HepG2 (cell line): Measurements from ENCODE around the gene SLC25A11. TPM values are rescaled to one million over a fixed set of nuclear protein-coding genes. Genes with fewer than 3 reads are reported as not detected.

Experiments used
- GATA4 ChIP-seq: sonication (generic); IDR thresholded peaks from 2 replicates; pipeline ENCODE4 v1.6.1; 2016; ENCODE audit warnings: antibody characterized with exemption, low read depth, borderline replicate concordance
- MED8 ChIP-seq: sonication (generic); formaldehyde crosslinking; IDR thresholded peaks from 2 replicates; pipeline ENCODE4 v1.8.1; 2023; ENCODE audit warnings: mild to moderate bottlenecking, missing genetic modification reagents; ENCODE audit not compliant: insufficient replicate concordance
- NAIF1 ChIP-seq: sonication (generic); formaldehyde crosslinking; IDR thresholded peaks from 2 replicates; pipeline ENCODE4 v1.5.0; 2020; ENCODE audit warnings: mild to moderate bottlenecking, missing genetic modification reagents, borderline replicate concordance
- NFYB ChIP-seq: sonication (generic); formaldehyde crosslinking; IDR thresholded peaks from 2 replicates; pipeline ENCODE4 v1.4.0; 2020; ENCODE audit warnings: missing genetic modification reagents
- NONO ChIP-seq, 2 experiments: fragments of 450-650 bp in 1 of 2; sonication (generic) in 1 of 2; formaldehyde crosslinking in 1 of 2; IDR thresholded peaks in 1 of 2; conservative IDR thresholded peaks in 1 of 2; 2 replicates each; pipeline versions ENCODE4 v1.6.1 to v1.8.0; 2017 to 2022; ENCODE audit warnings: mild to moderate bottlenecking in 1 of 2, missing genetic modification reagents in 1 of 2, moderate library complexity in 1 of 2
- PLRG1 ChIP-seq: fragments of 450-650 bp; conservative IDR thresholded peaks from 2 replicates; pipeline ENCODE4 v1.6.1; 2016
- REL ChIP-seq: sonication (generic); formaldehyde crosslinking; conservative IDR thresholded peaks from 2 replicates; pipeline ENCODE4 v1.8.0; 2022; ENCODE audit warnings: mild to moderate bottlenecking, missing genetic modification reagents, moderate library complexity
- RFX1 ChIP-seq: fragments of 450-650 bp; IDR thresholded peaks from 2 replicates; pipeline ENCODE4 v1.6.1; 2017
- SMAD1 ChIP-seq: sonication (generic); formaldehyde crosslinking; IDR thresholded peaks from 2 replicates; pipeline ENCODE4 v1.4.0; 2020; ENCODE audit warnings: missing genetic modification reagents, low read depth, mild to moderate bottlenecking, borderline replicate concordance
- TP53 ChIP-seq: sonication (generic); formaldehyde crosslinking; conservative IDR thresholded peaks from 2 replicates; pipeline ENCODE4 v1.4.0; 2020; ENCODE audit warnings: missing genetic modification reagents
- ZNF232 ChIP-seq: sonication (generic); formaldehyde crosslinking; IDR thresholded peaks from 2 replicates; pipeline ENCODE4 v1.4.0; 2020; ENCODE audit warnings: missing genetic modification reagents, borderline replicate concordance
- ZNF333 ChIP-seq: sonication (generic); formaldehyde crosslinking; IDR thresholded peaks from 2 replicates; pipeline ENCODE4 v1.4.0; 2020; ENCODE audit warnings: mild to moderate bottlenecking, missing genetic modification reagents, borderline replicate concordance
- ZNF367 ChIP-seq: sonication (generic); formaldehyde crosslinking; IDR thresholded peaks from 2 replicates; pipeline ENCODE4 v1.4.0; 2020; ENCODE audit warnings: missing genetic modification reagents, borderline replicate concordance
- ZNF484 ChIP-seq: sonication (generic); formaldehyde crosslinking; IDR thresholded peaks from 2 replicates; pipeline ENCODE4 v1.5.1; 2020; ENCODE audit warnings: mild to moderate bottlenecking, low read depth, missing genetic modification reagents, borderline replicate concordance
- ZNF569 ChIP-seq: sonication (generic); formaldehyde crosslinking; IDR thresholded peaks from 2 replicates; pipeline ENCODE4 v1.5.0; 2020; ENCODE audit warnings: mild to moderate bottlenecking, missing genetic modification reagents, moderate library complexity, borderline replicate concordance
- ZNF737 ChIP-seq: sonication (generic); formaldehyde crosslinking; IDR thresholded peaks from 2 replicates; pipeline ENCODE4 v1.5.0; 2020; ENCODE audit warnings: missing genetic modification reagents, mild to moderate bottlenecking, borderline replicate concordance
- ZNF776 ChIP-seq: sonication (generic); formaldehyde crosslinking; IDR thresholded peaks from 2 replicates; pipeline ENCODE4 v1.4.0; 2020; ENCODE audit warnings: mild to moderate bottlenecking, missing genetic modification reagents
- ZNF777 ChIP-seq: sonication (generic); formaldehyde crosslinking; IDR thresholded peaks from 2 replicates; pipeline ENCODE4 v1.4.0; 2020; ENCODE audit warnings: missing genetic modification reagents
- polyA plus RNA-seq, 8 experiments: library from polyadenylated mRNA; depleted of rRNA in 3 of 8; stranded (reverse) in 7 of 8; unstranded in 1 of 8; fragments of >200 nt; fragmentation: Illumina TruSeq in 4 of 8; extraction: Trizol in 4 of 8; gene quantifications; 2 replicates each; pipeline versions ENCODE4 v1.2.1 to v1.2.3, GENCODE V29; 2011 to 2016; ENCODE audit warnings: low read depth in 4 of 8, missing spikeins in 1 of 8, mixed read lengths in 1 of 8; ENCODE audit not compliant: insufficient read depth in 1 of 8
- total RNA-seq, 5 experiments: library from RNA; depleted of rRNA; stranded (reverse); fragments of >200 nt; fragmentation: Illumina TruSeq; extraction: Trizol; gene quantifications; 2 replicates each; pipeline ENCODE4 v1.2.3, GENCODE V29; 2016; ENCODE audit warnings: low read depth in 1 of 5
- TF ChIP-seq, protein P1 (sequence below): IDR thresholded peaks from 2 replicates; pipeline ENCODE4 v1.6.1; 2016; ENCODE audit warnings: missing compliant biosample characterization, missing genetic modification reagents, borderline replicate concordance
- TF ChIP-seq, protein P2 (sequence below): sonication (generic); formaldehyde crosslinking; IDR thresholded peaks from 2 replicates; pipeline ENCODE4 v1.4.0; 2020; ENCODE audit warnings: missing genetic modification reagents
- TF ChIP-seq, protein P3 (sequence below): sonication (generic); formaldehyde crosslinking; IDR thresholded peaks from 2 replicates; pipeline ENCODE4 v1.5.0; 2020; ENCODE audit warnings: missing genetic modification reagents
- TF ChIP-seq, protein P4 (sequence below): sonication (generic); formaldehyde crosslinking; IDR thresholded peaks from 2 replicates; pipeline ENCODE4 v1.4.0; 2020; ENCODE audit warnings: missing genetic modification reagents

Gene SLC25A11
- total and polyA plus RNA-seq, 2 of the 13 experiments (the other 11 are each of a cell fraction or from before 2014, with no cell fraction given): 35.4 to 47.2 TPM

DNA sequence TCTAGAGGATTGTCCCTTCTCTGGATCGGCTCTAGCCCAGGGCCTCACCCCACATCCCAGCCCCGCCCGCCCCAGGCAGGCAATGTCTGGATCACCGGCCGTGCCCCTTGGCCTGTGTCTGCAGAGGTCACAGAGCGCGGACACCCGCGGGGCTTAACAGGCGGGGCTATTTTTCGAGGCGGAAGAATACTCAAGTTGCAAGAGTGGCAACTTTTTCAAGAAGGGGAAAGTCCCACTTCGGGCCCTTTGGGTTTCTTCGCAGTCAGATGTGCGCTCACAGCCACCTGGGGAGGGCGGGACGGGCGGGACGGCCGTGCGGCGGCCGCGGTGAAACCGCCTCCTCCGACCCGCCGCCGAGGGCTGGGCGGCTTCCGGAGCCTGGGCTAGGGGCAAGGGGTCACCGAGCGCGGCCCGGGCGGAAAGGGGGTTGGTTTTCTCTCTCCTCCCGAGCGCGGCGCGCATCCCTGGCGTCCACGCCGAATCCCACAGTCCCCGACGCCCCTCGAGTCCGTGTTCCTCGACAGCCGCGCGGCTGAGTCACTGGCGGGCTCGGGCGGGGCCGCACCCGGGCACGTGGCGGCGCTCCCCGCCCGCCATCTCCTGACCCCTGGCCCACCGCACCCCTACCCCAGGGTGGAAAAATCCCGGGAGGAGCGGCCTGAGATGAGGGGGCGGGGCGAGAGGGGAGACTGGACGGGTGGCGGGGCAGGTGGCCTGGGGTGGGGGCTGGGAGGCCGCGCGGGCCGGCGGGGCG lies 9.7 kb upstream of the SLC25A11 start (continued):
- TF ChIP-seq SMAD1 (CRISPR knock-in tag): peak; percentile 58; the same call in 1 of the 2 replicates
- no peak for TF ChIP-seq MED8 (CRISPR knock-in tag)
- no peak for TF ChIP-seq ZNF569
- peak; percentile 96 for TF ChIP-seq ZNF777 (CRISPR knock-in tag)
- TF ChIP-seq, protein P1, sequence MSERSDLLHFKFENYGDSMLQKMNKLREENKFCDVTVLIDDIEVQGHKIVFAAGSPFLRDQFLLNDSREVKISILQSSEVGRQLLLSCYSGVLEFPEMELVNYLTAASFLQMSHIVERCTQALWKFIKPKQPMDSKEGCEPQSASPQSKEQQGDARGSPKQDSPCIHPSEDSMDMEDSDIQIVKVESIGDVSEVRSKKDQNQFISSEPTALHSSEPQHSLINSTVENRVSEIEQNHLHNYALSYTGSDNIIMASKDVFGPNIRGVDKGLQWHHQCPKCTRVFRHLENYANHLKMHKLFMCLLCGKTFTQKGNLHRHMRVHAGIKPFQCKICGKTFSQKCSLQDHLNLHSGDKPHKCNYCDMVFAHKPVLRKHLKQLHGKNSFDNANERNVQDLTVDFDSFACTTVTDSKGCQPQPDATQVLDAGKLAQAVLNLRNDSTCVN (CRISPR knock-in tag): peak; percentile 91
- peak; percentile 91 for TF ChIP-seq REL (CRISPR knock-in tag)
- TF ChIP-seq ZNF333 (CRISPR knock-in tag): peak; percentile 82; the same call in 1 of the 2 replicates
- TF ChIP-seq, protein P2, sequence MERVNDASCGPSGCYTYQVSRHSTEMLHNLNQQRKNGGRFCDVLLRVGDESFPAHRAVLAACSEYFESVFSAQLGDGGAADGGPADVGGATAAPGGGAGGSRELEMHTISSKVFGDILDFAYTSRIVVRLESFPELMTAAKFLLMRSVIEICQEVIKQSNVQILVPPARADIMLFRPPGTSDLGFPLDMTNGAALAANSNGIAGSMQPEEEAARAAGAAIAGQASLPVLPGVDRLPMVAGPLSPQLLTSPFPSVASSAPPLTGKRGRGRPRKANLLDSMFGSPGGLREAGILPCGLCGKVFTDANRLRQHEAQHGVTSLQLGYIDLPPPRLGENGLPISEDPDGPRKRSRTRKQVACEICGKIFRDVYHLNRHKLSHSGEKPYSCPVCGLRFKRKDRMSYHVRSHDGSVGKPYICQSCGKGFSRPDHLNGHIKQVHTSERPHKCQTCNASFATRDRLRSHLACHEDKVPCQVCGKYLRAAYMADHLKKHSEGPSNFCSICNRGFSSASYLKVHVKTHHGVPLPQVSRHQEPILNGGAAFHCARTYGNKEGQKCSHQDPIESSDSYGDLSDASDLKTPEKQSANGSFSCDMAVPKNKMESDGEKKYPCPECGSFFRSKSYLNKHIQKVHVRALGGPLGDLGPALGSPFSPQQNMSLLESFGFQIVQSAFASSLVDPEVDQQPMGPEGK (CRISPR knock-in tag): peak; percentile 86; the same call in 1 of the 2 replicates
- TF ChIP-seq ZNF737 (CRISPR knock-in tag): no peak
- TF ChIP-seq NAIF1 (CRISPR knock-in tag): no peak; the same call in 1 of the 2 replicates
- TF ChIP-seq NONO (IDR thresholded peaks at IDR 0.05): no peak
- TF ChIP-seq NONO (CRISPR knock-in tag; conservative IDR thresholded peaks at IDR 0.05): peak; percentile 86
- TF ChIP-seq NFYB (CRISPR knock-in tag): no peak
- TF ChIP-seq ZNF367 (CRISPR knock-in tag): no peak
- 0 out of 2 replicates have a peak, but pooled peaks have one; percentile 18 for TF ChIP-seq GATA4
- peak; percentile 68; the same call in 1 of the 2 replicates for TF ChIP-seq ZNF232 (CRISPR knock-in tag)
- TF ChIP-seq RFX1: no peak
- TF ChIP-seq TP53: no peak
- TF ChIP-seq, protein P3, sequence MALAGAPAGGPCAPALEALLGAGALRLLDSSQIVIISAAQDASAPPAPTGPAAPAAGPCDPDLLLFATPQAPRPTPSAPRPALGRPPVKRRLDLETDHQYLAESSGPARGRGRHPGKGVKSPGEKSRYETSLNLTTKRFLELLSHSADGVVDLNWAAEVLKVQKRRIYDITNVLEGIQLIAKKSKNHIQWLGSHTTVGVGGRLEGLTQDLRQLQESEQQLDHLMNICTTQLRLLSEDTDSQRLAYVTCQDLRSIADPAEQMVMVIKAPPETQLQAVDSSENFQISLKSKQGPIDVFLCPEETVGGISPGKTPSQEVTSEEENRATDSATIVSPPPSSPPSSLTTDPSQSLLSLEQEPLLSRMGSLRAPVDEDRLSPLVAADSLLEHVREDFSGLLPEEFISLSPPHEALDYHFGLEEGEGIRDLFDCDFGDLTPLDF (CRISPR knock-in tag): peak; percentile 65
- TF ChIP-seq, protein P4, sequence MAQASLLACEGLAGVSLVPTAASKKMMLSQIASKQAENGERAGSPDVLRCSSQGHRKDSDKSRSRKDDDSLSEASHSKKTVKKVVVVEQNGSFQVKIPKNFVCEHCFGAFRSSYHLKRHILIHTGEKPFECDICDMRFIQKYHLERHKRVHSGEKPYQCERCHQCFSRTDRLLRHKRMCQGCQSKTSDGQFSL (CRISPR knock-in tag): 0 out of 2 replicates have a peak, but pooled peaks have one; percentile 31
- 0 out of 2 replicates have a peak, but pooled peaks have one; percentile 50 for TF ChIP-seq ZNF776
- no peak for TF ChIP-seq PLRG1
- no peak for TF ChIP-seq ZNF484
